ENCODE results near the gene TICAM2.

- no peak for TF ChIP-seq POLR2A (IDR thresholded peaks at IDR 0.05; ENCODE audit: low read depth, low read length)
- no peak for TF ChIP-seq POLR2AphosphoS5 (IDR thresholded peaks at IDR 0.05; ENCODE audit: low read depth, low read length)
- TF ChIP-seq TAF1 (IDR thresholded peaks at IDR 0.05; ENCODE audit: low read depth, low read length): no peak
- no peak for TF ChIP-seq PAX5 (IDR thresholded peaks at IDR 0.05; ENCODE audit: insufficient read depth, low read length, severe bottlenecking)
Observed at GRCh38 chr5:115555084-115555633, 47.1 kb downstream of the TICAM2 start.
